ENCODE data around the gene SPP1.

SPP1 gene

DNA sequence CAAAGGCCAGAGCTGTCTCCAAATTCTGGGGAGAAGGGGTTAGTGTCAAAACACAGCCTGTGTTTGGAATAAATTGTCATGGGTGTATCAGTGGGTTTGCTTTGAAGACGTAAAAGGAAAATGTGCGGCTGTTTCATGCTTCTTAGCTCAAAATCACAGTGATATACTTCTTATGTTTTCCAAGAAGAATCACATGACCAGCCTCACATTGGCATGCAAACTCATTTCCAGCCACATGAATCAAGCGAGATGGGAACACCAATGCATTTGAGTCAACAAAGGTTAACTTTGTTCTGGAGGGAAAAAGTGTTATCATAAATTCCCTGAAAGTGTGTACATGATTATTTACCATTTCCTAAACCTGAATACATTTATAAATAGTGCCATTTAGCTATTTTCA, 19.0 kb upstream of the SPP1 start:
- FAIRE-seq: no peak

- FAIRE-seq: no peak
Observed at GRCh38 chr4:87957061-87957460, 18.5 kb upstream of the SPP1 start.

DNA sequence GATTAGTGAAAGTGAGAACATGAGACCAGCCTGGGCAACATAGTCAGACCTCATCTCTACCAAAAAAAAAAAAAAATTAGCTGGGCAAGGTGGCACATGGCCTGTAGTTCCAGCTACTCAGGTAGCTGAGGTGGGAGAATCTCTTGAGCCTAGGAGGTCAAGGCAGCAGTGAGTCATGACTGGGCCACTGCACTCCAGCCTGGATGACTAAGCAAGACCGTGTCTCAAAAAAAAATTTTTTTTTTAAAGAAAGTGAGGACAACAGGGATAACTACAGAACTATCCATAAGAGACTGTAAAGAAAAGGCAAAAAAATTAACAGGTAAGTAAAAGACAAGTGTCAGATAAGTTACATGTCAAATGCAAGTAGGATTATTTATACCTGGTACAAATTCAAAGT, 13.5 kb upstream of the SPP1 start:
- FAIRE-seq: peak; percentile 9

DNA sequence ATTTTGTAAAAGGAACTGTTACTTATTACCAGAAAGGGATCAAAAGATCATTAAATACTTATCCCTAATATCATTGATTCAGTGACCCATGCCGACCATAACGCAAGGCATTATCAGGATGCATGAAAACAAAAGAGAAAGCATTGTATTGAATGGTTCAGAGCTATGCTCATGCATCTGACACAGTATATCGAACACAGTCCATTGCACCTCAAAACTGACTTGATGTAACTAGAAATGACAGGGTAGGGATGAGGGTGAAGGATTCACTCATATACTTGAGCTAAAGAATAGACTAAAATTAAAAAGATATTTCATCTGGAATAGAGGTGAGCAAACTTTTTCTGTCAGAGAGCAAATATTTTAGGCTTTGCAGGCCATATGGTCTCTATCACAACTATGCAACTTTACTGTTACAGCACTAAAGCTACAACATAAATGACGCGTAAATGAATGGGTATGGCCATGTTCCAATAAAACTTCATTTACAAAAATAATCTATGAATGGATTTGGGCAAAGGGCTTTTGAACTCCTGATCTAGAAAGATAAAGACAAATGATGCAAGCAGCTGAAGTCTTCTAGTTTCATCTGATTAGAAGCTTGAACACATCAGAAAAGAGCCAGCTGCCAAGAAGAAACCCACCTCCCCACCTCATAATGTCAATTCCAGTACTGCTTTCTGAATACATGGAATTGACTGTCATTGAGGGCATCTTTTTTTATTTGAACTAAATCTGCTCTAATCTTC, 12.9 kb upstream of the SPP1 start:
- FAIRE-seq: no peak

- no peak for FAIRE-seq
Observed at GRCh38 chr4:87965501-87965975, 10.0 kb upstream of the SPP1 start.

- FAIRE-seq: no peak
Observed at GRCh38 chr4:87966095-87966496, 9.4 kb upstream of the SPP1 start.

DNA sequence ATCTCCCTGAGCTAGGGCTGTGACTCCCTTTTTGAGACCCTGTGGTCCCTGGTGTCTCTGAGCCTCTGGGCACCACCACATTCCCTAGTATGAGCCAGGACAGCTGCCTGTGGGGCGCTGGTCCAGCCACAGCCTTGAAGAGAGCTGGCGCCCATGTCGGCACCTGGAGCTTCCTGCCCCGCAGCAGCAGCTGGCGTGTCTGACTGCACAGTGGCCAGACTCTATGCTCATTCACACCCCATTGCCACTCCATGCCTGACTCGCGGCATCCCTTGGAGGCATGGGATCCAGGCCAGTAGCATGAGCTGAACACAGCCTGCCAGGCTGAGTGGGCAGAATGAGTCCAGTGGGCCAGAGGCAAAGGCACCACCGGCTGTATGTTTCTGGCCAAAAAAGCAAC, 8.3 kb upstream of the SPP1 start:
- no peak for FAIRE-seq

- no peak for FAIRE-seq
Observed at GRCh38 chr4:87970121-87970520, 5.4 kb upstream of the SPP1 start.

DNA sequence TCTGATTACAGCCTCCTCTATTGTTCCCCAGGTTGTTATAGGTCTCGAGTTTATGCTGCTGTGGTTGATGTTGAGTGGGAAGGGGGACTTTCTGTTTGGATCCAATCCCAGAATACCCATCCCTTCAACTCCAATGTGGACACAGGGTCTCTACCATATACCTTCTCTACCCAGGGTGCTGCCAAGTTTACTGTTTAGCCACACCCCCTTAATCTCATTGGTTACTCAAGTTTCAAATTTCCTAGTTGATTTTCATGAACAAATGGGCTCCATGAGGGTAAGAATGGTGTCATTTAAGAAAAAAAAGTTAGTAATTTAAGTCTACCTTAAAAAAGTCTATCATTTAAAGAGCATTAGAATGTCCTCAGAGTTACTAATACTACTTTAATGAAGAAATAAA, 3.6 kb upstream of the SPP1 start:
- no peak for FAIRE-seq

- peak; percentile 98 for FAIRE-seq
Observed at GRCh38 chr4:87973283-87974169, 2.0 kb upstream of the SPP1 start.

- peak; percentile 98 for FAIRE-seq
Observed at GRCh38 chr4:87974856-87975462, 555 bp upstream of the SPP1 start.

GRCh38 chr4:87977521-87978278, 2.2 kb downstream of the SPP1 start:
- FAIRE-seq: no peak

- FAIRE-seq: no peak
Observed at GRCh38 chr4:87978681-87979080, 3.2 kb downstream of the SPP1 start.

- FAIRE-seq: no peak
Observed at GRCh38 chr4:87979810-87980209, 4.3 kb downstream of the SPP1 start.

- no peak for FAIRE-seq
Observed at GRCh38 chr4:87981486-87981885, 6.0 kb downstream of the SPP1 start.

DNA sequence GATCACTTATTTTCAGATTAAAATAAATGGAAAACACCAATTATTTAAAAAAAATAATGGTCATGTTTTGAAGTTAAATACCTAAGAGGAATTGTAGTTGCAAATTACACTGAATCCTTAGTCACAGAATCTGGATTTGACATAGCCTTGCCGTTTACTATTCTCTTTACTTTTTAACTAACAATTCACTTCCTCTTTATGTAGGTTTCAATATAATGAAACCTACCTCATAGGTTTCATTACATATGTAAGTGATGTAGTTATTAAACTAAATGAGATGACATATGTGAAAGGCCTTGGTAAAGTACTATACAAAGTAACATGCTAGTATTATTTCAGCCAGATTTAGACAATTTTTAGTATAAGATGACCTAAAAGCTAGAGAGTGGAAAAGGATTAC, 6.5 kb downstream of the SPP1 start:
- no peak for FAIRE-seq

DNA sequence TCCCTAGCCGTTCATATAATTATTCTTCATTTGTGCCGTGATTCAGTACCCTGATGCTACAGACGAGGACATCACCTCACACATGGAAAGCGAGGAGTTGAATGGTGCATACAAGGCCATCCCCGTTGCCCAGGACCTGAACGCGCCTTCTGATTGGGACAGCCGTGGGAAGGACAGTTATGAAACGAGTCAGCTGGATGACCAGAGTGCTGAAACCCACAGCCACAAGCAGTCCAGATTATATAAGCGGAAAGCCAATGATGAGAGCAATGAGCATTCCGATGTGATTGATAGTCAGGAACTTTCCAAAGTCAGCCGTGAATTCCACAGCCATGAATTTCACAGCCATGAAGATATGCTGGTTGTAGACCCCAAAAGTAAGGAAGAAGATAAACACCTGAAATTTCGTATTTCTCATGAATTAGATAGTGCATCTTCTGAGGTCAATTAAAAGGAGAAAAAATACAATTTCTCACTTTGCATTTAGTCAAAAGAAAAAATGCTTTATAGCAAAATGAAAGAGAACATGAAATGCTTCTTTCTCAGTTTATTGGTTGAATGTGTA, 7.0 kb downstream of the SPP1 start:
- FAIRE-seq: no peak

DNA sequence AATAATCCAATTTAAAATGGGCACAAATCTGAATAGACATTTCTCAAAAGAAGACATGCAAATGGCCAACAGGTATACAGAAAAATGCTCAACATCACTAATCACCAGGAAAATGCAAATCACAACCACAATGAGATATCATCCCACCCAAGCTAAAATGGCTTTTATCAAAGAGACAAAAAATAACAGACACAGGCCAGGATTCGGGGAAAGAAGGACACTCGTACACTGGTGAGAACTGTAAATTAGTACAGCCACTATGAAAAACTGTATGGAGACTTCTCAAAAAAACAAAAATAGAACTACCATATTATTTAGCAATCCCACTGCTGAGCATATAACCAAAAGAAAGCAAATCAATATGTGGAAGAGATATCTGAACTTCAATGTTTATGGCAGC, 8.5 kb downstream of the SPP1 start:
- FAIRE-seq: no peak

DNA sequence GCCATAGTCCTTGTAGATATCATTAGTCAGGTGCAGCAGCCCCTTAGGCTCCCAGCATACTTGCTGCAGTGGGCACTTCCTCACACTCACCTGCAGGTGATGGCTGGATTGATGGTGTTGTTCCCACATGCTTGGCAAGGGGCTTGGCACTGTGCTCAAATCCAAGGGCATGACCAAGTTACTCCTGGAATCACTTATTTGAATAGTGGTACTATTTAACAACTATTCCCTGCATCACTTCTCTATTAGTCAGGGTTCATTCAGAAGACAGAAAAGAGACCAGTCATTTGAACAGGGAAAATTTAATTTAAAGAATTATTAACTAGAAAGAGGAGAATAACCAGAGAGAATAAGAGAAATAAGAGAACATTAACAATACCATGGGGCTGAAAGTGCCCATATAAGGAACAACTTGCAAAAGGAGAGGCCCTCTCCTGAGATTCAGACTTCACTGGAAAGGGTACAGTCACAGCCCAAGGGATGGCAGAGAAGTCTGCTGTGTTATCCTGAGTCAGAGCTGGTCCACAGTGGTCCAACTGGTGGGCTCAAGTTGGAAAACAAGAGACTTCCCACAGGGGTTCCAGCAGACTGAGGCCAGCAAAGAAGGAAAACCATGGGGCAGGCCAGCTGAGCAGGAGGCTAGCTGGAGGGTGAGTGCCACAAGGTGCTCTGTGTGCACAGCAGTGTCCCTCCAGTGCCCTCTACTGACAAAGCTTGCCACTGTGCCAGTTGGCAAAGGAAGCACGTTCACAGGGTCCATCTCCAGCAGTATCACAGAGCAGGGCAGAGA, 9.8 kb downstream of the SPP1 start:
- FAIRE-seq: no peak

DNA sequence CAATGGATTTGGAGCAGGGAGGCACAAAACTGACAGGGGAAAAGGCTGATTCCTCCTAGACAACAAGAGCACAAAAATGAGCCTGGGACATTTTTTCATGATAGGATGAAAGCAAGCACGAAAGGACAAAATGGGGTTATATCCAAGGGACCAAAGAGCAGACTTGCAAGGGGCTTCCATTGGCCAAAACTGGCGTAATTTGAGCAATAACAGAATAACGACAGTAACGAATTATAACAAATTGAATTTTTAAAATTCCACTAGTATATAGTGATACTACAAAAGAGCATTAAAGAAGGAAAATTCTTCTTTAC, 10.3 kb downstream of the SPP1 start:
- FAIRE-seq: no peak

- FAIRE-seq: peak; percentile 13
Observed at GRCh38 chr4:87986508-87986907, 11.0 kb downstream of the SPP1 start.

DNA sequence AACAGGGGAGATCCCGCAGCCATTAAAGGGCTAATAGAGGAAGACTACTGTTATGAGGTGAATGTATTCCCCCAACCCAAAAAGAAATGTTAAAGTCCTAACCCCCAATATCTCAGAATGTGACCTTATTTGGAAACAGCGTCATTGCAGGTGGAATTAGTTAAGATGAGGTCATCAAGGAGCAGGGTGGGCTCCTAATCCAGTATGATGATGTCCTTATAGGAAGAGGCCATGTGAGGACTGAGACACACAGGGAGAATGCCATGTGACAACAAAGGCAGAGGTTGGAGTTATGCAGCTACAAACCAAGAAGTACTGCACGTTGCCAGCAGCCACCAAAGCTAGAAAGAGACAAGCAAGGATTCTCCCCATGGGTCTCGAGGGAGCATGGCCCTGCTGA, 14.3 kb downstream of the SPP1 start:
- no peak for FAIRE-seq
